PFSK-1 (cell line): ENCODE results near the gene IFT80.

Experiments used
- FOXP2 ChIP-seq: optimal IDR thresholded peaks from 2 replicates; pipeline ENCODE3; 2011; ENCODE audit warnings: borderline replicate concordance, control low read depth, inconsistent platforms; ENCODE audit not compliant: insufficient read depth; ENCODE audit errors: extremely low read length, extremely low read depth
- POLR2AphosphoS5 ChIP-seq: IDR thresholded peaks from 2 replicates; pipeline ENCODE4 v1.6.1; 2012; ENCODE audit warnings: low read depth, mild to moderate bottlenecking, control low read depth, low read length, moderate library complexity
- SIN3A ChIP-seq: IDR thresholded peaks from 2 replicates; pipeline ENCODE4 v1.6.1; 2012; ENCODE audit warnings: mild to moderate bottlenecking, low read length, moderate library complexity, borderline replicate concordance; ENCODE audit not compliant: insufficient read depth
- TAF1 ChIP-seq: IDR thresholded peaks from 2 replicates; pipeline ENCODE4 v1.6.1; 2012; ENCODE audit warnings: low read length, control low read depth, borderline replicate concordance; ENCODE audit not compliant: insufficient read depth
- TF ChIP-seq, protein P1 (sequence below), 2 experiments: IDR thresholded peaks; 2 replicates each; pipeline versions ENCODE4 v1.6.1 to v1.8.0; 2011 to 2012; ENCODE audit warnings: low read depth in 2 of 2, low read length in 2 of 2, control low read depth in 1 of 2, inconsistent platforms in 1 of 2, mild to moderate bottlenecking in 1 of 2, moderate library complexity in 1 of 2; ENCODE audit not compliant: insufficient read depth in 1 of 2

The IFT80 gene

DNA sequence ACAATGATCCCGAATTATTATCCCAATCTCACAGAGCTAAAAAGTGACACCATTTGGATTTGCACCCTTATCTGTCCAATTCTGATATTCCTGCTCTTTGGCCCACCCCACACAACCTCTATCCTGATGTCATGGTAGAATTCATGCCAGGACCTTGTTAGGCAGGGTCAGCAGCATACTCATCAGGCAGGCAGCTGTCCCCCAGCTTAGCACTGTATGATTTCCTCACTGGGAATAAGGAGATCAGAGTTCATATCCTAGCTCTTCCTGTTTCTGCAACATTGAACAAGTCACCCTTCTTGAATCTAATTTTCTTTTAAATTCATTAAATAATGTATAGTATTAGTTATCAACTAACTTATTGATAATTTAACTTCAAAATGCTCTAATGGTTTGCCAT lies 185.8 kb downstream of the IFT80 start:
- TF ChIP-seq, protein P1, sequence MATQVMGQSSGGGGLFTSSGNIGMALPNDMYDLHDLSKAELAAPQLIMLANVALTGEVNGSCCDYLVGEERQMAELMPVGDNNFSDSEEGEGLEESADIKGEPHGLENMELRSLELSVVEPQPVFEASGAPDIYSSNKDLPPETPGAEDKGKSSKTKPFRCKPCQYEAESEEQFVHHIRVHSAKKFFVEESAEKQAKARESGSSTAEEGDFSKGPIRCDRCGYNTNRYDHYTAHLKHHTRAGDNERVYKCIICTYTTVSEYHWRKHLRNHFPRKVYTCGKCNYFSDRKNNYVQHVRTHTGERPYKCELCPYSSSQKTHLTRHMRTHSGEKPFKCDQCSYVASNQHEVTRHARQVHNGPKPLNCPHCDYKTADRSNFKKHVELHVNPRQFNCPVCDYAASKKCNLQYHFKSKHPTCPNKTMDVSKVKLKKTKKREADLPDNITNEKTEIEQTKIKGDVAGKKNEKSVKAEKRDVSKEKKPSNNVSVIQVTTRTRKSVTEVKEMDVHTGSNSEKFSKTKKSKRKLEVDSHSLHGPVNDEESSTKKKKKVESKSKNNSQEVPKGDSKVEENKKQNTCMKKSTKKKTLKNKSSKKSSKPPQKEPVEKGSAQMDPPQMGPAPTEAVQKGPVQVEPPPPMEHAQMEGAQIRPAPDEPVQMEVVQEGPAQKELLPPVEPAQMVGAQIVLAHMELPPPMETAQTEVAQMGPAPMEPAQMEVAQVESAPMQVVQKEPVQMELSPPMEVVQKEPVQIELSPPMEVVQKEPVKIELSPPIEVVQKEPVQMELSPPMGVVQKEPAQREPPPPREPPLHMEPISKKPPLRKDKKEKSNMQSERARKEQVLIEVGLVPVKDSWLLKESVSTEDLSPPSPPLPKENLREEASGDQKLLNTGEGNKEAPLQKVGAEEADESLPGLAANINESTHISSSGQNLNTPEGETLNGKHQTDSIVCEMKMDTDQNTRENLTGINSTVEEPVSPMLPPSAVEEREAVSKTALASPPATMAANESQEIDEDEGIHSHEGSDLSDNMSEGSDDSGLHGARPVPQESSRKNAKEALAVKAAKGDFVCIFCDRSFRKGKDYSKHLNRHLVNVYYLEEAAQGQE (IDR thresholded peaks at IDR 0.05; ENCODE audit: insufficient read depth in 1 of 2, low read depth in 2 of 2, low read length in 2 of 2), result no peak
- TF ChIP-seq SIN3A (no peak), TAF1 (no peak), FOXP2 (no peak), POLR2AphosphoS5 (no peak)

DNA sequence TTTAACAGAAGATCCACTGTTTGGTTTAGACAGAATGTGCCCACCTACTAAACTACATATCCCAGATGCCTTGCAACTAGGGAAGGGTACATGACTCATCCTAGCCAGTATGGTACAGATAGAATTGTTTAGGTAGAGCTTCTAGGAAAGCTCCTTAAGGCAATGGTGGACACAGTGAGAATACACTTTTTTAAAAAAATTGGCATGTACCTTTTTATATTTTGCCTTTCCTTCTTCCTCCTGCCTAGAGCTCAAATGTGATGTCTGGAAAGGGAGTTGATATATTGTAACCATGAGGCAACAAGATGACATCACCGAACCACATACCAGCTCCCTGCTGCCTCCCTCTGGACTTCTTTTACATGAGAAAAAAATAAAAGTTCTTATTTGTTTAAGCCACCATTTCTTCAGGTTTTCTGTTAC lies 188.2 kb downstream of the IFT80 start:
- TF ChIP-seq, protein P1 (IDR thresholded peaks at IDR 0.05; ENCODE audit: insufficient read depth in 1 of 2, low read depth in 2 of 2, low read length in 2 of 2), result no peak
- no peak for TF ChIP-seq POLR2AphosphoS5

DNA sequence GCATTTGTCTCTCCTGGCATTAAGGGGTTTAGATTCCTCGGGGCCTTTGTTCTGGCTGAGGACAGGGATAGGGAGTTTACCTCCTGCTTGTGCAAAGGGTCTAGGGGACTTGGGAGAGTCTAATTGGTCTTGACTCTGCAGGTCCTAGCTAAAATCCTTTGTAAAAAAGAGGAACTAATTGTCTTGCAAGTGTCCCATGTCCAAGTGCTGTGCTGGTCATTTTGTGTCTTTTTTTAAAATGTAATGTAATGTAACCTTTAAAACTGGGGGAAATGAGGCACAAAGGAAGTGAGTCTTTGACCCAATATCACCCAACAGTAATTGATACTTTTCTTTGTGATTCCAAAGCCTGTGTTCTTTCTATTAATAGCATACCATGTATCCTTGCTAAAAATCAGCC lies 188.7 kb downstream of the IFT80 start:
- no peak for TF ChIP-seq TAF1
- TF ChIP-seq FOXP2, result no peak
- no peak for TF ChIP-seq SIN3A
- TF ChIP-seq, protein P1 (IDR thresholded peaks at IDR 0.05; ENCODE audit: insufficient read depth in 1 of 2, low read depth in 2 of 2, low read length in 2 of 2), result no peak
